HepG2 (cell line): Measurements from ENCODE around the gene IL33.

Source experiments
- EZH2 ChIP-seq: conservative IDR thresholded peaks from 2 replicates; pipeline ENCODE4 v1.6.1; 2012; ENCODE audit warnings: mild to moderate bottlenecking, low read depth, low read length, moderate library complexity
- KDM1A ChIP-seq: IDR thresholded peaks from 2 replicates; pipeline ENCODE4 v1.6.1; 2016; ENCODE audit warnings: missing compliant biosample characterization

- TF ChIP-seq KDM1A (CRISPR knock-in tag) = no peak
- no peak for TF ChIP-seq EZH2
These were observed 28.9 kb upstream of the IL33 start for GRCh38 chr9:6186691-6187090.
